GM23248 (cell line): ENCODE data around the gene HBS1L. TPM values are rescaled to one million over a fixed set of nuclear protein-coding genes. Genes with fewer than 3 reads are reported as not detected.
A peak's percentile ranks its signal among the peaks of the same experiment; 100 is the strongest.

Source experiments
- DNase-seq: peaks from one replicate; pipeline ENCODE4 v3.0.0-alpha.2; 2015
- H2AFZ ChIP-seq: fragments of 200-600 bp; sonication (generic); 2 replicates; pipeline ENCODE4 v1.6.1; 2016; ENCODE audit warnings: antibody characterized with exemption
- H3F3A ChIP-seq: fragments of 200-600 bp; sonication (generic); 2 replicates; pipeline ENCODE4 v1.6.1; 2016; ENCODE audit warnings: mild to moderate bottlenecking, antibody characterized with exemption, mixed run types; ENCODE audit not compliant: insufficient read depth
- H3K27ac ChIP-seq: fragments of 200-600 bp; sonication (generic); 2 replicates; pipeline ENCODE4 v1.5.1; 2016; ENCODE audit warnings: mild to moderate bottlenecking
- H3K27me3 ChIP-seq: fragments of 200-600 bp; sonication (generic); replicated peaks from 2 replicates; pipeline ENCODE4 v1.6.1; 2016; ENCODE audit warnings: mild to moderate bottlenecking; ENCODE audit not compliant: insufficient read depth
- H3K36me3 ChIP-seq: fragments of 200-600 bp; sonication (generic); 2 replicates; pipeline ENCODE4 v1.6.1; 2016; ENCODE audit warnings: low read depth, mild to moderate bottlenecking
- H3K4me1 ChIP-seq: fragments of 200-600 bp; sonication (generic); 2 replicates; pipeline ENCODE4 v1.6.1; 2016; ENCODE audit warnings: mild to moderate bottlenecking; ENCODE audit not compliant: insufficient read depth
- H3K4me2 ChIP-seq: fragments of 200-600 bp; sonication (generic); one replicate; pipeline ENCODE4 v1.6.1; 2016; ENCODE audit warnings: mild to moderate bottlenecking; ENCODE audit not compliant: unreplicated experiment
- H3K4me3 ChIP-seq: fragments of 200-600 bp; sonication (generic); 2 replicates; pipeline ENCODE4 v1.5.1; 2016; ENCODE audit warnings: mild to moderate bottlenecking
- H3K79me2 ChIP-seq: fragments of 200-600 bp; sonication (generic); 2 replicates; pipeline ENCODE4 v1.6.1; 2016; ENCODE audit warnings: mild to moderate bottlenecking; ENCODE audit not compliant: insufficient read depth
- H3K9ac ChIP-seq: fragments of 200-600 bp; sonication (generic); 2 replicates; pipeline ENCODE4 v1.6.1; 2016; ENCODE audit warnings: mild to moderate bottlenecking
- H3K9me2 ChIP-seq: fragments of 200-600 bp; sonication (generic); 2 replicates; pipeline ENCODE4 v1.6.1; 2016; ENCODE audit warnings: mixed run types, mild to moderate bottlenecking, moderate library complexity; ENCODE audit not compliant: insufficient read depth
- H3K9me3 ChIP-seq: fragments of 200-600 bp; sonication (generic); one replicate; pipeline ENCODE4 v1.6.1; 2017; ENCODE audit warnings: low read depth
- H4K20me1 ChIP-seq: fragments of 200-600 bp; sonication (generic); 2 replicates; pipeline ENCODE4 v1.6.0; 2016; ENCODE audit not compliant: insufficient read depth
- EZH2 ChIP-seq: fragments of 200-600 bp; sonication (generic); IDR thresholded peaks from 2 replicates; pipeline ENCODE4 v1.6.1; 2018; ENCODE audit warnings: antibody characterized with exemption, mild to moderate bottlenecking; ENCODE audit not compliant: insufficient read depth, poor library complexity, severe bottlenecking
- EZH2phosphoT487 ChIP-seq: fragments of 200-600 bp; sonication (generic); IDR thresholded peaks from 2 replicates; pipeline ENCODE4 v1.6.1; 2018; ENCODE audit warnings: antibody characterized with exemption, moderate library complexity, mild to moderate bottlenecking, low read depth; ENCODE audit not compliant: insufficient read depth
- WGBS, 2 experiments: methylation state at CpG; one replicate each; pipeline ENCODE4 v1.1.6; 2015 to 2017; ENCODE audit warnings: low lambda C conversion rate in 2 of 2, low coverage in 1 of 2; ENCODE audit errors: missing lambda C conversion rate in 2 of 2; 5-methylcytosine and 5-hydroxymethylcytosine counted together
- in situ Hi-C: fragments of 300-500 bp; cut with MboI; formaldehyde crosslinking; loops from 2 replicates; pipeline ENCODE4 v1.15.0; 2020
- polyA plus RNA-seq: library from polyadenylated mRNA; unstranded; fragments of >200 nt; fragmentation: Nextera tagmentation; extraction: Ambion mirVana; gene quantifications from 2 replicates; pipeline ENCODE4 v1.2.1, GENCODE V29; 2016
- total RNA-seq: library from RNA; depleted of rRNA; stranded (reverse); fragments of >200 nt; shearing (Covaris generic); gene quantifications from 2 replicates; pipeline ENCODE4 v1.2.3, GENCODE V29; 2014

HBS1L gene
- total and polyA plus RNA-seq, 2 experiments from 2014 or later: 83.1 to 83.9 TPM

DNA sequence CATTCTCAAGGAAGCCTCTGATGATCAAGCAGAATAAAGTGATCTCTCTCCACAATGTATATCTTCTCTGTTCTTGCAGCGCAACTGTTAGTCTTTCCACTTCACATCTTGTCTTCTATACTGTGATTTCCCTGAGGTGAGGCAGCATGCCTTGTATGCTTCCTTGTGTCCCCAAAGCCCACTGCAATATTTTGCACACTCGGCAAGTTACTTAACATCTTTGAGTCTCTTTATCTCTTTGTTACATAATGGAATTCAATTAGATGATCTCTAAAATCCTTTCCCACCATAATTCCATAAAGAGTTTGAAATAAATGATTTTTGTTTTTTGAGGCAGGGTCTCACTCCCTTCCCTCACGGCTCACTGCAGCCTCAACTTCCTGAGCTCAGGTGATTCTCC, 64.4 kb downstream of the HBS1L start:
- Histone ChIP-seq H3K4me2 (no peak overlapping the region), H3K9me3 (no peaks in the 10 kb centered on the region), H2AFZ (no peak overlapping the region), H3K9ac (no peak overlapping the region), H3K4me3 (no peak overlapping the region), H3K4me1 (no peaks in the 10 kb centered on the region), H3K9me2 (no peaks in the 10 kb centered on the region), H3K79me2 (no peaks in the 10 kb centered on the region), H3K27ac (no peak overlapping the region), H3K27me3 (no peaks in the 10 kb centered on the region), H4K20me1 (no peaks in the 10 kb centered on the region), H3F3A (no peaks in the 10 kb centered on the region), H3K36me3 (peaks cover 22% of the 10 kb centered on the region; the same call in 1 of the 2 replicates)
- 98 to 99% methylated on average over 3 of the region's 3 CpGs for WGBS, 2 experiments
- no peak for DNase-seq
- TF ChIP-seq EZH2 (no peak), EZH2phosphoT487 (no peak)
- in situ Hi-C loops: no loop called here

DNA sequence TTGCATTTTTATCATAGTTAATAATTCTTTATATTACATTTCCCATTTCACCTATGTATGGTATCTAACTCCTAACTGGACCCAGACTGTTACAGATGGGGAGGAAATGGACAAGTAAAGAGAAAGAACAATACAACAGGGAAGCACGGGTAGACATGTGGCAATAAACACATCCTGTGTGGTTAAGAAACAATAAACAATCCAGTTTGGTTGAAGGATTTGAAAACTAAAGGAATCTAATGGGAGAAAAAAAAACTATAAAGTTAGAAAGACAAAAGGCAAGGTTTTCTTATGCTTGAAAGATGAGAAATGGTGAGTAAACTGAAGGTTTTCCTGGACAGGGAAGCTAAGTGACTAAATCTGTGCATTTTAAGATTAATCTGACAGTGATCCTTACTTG, 69.8 kb downstream of the HBS1L start:
- no peaks in the 10 kb centered on the region for H3F3A ChIP-seq
- no peaks in the 10 kb centered on the region for H3K27me3 ChIP-seq
- H3K9me2 ChIP-seq: no peaks in the 10 kb centered on the region
- DNase-seq: peak; percentile 4
- H3K9me3 ChIP-seq: no peaks in the 10 kb centered on the region
- no peak overlapping the region for H2AFZ ChIP-seq
- H3K4me1 ChIP-seq: no peaks in the 10 kb centered on the region
- peaks cover 32% of the 10 kb centered on the region; the same call in 1 of the 2 replicates for H3K36me3 ChIP-seq
- WGBS, 2 experiments: 50 to 51% methylated on average over 1 of the region's 1 CpG
- H3K9ac ChIP-seq: no peak overlapping the region
- no peak overlapping the region for H3K4me3 ChIP-seq
- no peak overlapping the region for H3K27ac ChIP-seq
- TF ChIP-seq EZH2phosphoT487 (no peak), EZH2 (no peak)
- in situ Hi-C loops: no loop called here
- no peaks in the 10 kb centered on the region for H4K20me1 ChIP-seq
- no peaks in the 10 kb centered on the region for H3K79me2 ChIP-seq
- no peak overlapping the region for H3K4me2 ChIP-seq

DNA sequence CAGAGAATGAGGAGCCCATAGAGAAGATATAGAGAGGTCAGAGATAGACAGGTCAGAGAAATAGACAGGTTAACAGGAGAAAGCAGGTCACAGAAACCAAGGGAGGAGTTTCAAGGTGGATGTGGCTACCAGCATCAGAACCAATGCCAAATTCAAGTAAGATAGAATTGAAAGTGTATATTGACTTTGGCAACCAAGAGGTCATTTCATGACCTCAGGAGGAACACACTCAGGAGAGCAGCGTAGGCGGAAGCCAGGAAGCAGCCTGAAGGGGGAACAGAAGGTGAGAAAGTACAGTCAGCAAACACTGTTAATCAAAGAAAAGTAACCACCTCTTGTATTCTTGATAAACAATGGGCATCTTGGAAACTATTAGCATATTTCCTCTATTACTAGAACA, 70.8 kb downstream of the HBS1L start:
- Histone ChIP-seq H4K20me1 (no peaks in the 10 kb centered on the region), H3K27ac (no peak overlapping the region), H3K36me3 (peaks cover 35% of the 10 kb centered on the region; the same call in 1 of the 2 replicates), H3F3A (no peaks in the 10 kb centered on the region), H3K4me1 (no peaks in the 10 kb centered on the region), H3K79me2 (no peaks in the 10 kb centered on the region), H3K9ac (no peak overlapping the region), H3K4me2 (no peak overlapping the region), H3K9me3 (no peaks in the 10 kb centered on the region), H2AFZ (no peak overlapping the region), H3K27me3 (no peaks in the 10 kb centered on the region), H3K4me3 (no peak overlapping the region), H3K9me2 (no peaks in the 10 kb centered on the region)
- TF ChIP-seq EZH2 (no peak), EZH2phosphoT487 (no peak)
- WGBS, 2 experiments: 97 to 98% methylated on average over 2 of the region's 2 CpGs
- in situ Hi-C loops: no loop called here
- no peak for DNase-seq

DNA sequence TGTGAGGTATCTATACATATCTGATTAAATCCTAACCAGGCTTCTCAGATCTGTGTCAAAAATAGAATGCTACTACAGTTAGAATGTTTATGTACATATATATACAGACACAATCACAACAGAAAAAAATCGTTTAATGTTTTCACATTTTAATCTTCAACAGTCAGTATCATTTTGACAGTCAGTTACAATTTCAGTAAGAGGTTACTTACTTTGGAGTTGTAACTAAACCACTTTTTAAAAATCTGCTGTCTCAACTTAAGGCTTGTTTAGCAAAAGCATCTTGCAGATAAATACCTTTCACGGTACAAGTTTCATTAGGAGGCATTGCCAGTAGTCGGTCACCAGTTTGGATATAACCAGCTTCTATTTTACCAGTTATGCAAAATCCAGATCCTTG, 72.5 kb downstream of the HBS1L start:
- 94 to 95% methylated on average over 3 of the region's 3 CpGs for WGBS, 2 experiments
- DNase-seq: no peak

DNA sequence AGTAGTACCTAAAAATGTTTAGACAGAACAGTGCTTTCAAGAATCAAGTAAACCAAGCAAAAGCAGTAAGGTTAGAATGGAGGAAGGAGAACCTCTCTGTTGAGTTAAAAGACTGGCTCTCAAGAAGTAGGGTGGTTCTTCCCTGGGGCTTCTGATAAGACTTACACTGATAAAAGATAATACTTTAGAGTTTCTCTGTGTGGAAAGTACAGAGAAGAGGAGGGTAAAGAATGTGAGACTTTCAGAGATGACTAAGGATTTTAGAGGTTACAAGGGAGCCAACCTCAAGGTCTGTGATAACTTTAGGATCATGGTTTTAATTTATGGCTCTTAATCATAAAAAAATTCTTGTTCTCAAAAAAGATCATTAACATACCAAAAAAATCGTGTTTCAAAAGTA, 73.8 kb downstream of the HBS1L start:
- Histone ChIP-seq H3K4me3 (no peak overlapping the region), H4K20me1 (no peaks in the 10 kb centered on the region), H3K9me3 (no peaks in the 10 kb centered on the region), H3K27ac (no peak overlapping the region), H3K4me1 (no peaks in the 10 kb centered on the region), H3F3A (no peaks in the 10 kb centered on the region), H3K36me3 (peaks cover 42% of the 10 kb centered on the region; the same call in 1 of the 2 replicates), H3K4me2 (no peak overlapping the region), H3K9me2 (no peaks in the 10 kb centered on the region), H3K79me2 (no peaks in the 10 kb centered on the region), H3K9ac (no peak overlapping the region), H3K27me3 (no peaks in the 10 kb centered on the region), H2AFZ (no peak overlapping the region)
- TF ChIP-seq EZH2phosphoT487 (no peak), EZH2 (no peak)
- 46 to 61% methylated on average over 1 of the region's 1 CpG for WGBS, 2 experiments
- no peak for DNase-seq
- in situ Hi-C loops: no loop called here

More for the DNA sequence above, 72.5 kb downstream of the HBS1L start:
- Histone ChIP-seq H3K27me3 (no peaks in the 10 kb centered on the region), H3K9ac (no peak overlapping the region), H3K4me2 (no peak overlapping the region), H3K9me2 (no peaks in the 10 kb centered on the region), H4K20me1 (no peaks in the 10 kb centered on the region), H3F3A (no peaks in the 10 kb centered on the region), H2AFZ (no peak overlapping the region), H3K36me3 (peaks cover 42% of the 10 kb centered on the region; the same call in 1 of the 2 replicates), H3K9me3 (no peaks in the 10 kb centered on the region), H3K4me1 (no peaks in the 10 kb centered on the region), H3K79me2 (no peaks in the 10 kb centered on the region), H3K27ac (no peak overlapping the region), H3K4me3 (no peak overlapping the region)
- TF ChIP-seq EZH2 (no peak), EZH2phosphoT487 (no peak)
- in situ Hi-C loops: no loop called here
